ENCODE results near the gene HPD. TPM values are rescaled to one million over a fixed set of nuclear protein-coding genes. Genes with fewer than 3 reads are reported as not detected.

The HPD gene
- total RNA-seq, 1 donor from 2014 or later: 1.8 TPM

DNA sequence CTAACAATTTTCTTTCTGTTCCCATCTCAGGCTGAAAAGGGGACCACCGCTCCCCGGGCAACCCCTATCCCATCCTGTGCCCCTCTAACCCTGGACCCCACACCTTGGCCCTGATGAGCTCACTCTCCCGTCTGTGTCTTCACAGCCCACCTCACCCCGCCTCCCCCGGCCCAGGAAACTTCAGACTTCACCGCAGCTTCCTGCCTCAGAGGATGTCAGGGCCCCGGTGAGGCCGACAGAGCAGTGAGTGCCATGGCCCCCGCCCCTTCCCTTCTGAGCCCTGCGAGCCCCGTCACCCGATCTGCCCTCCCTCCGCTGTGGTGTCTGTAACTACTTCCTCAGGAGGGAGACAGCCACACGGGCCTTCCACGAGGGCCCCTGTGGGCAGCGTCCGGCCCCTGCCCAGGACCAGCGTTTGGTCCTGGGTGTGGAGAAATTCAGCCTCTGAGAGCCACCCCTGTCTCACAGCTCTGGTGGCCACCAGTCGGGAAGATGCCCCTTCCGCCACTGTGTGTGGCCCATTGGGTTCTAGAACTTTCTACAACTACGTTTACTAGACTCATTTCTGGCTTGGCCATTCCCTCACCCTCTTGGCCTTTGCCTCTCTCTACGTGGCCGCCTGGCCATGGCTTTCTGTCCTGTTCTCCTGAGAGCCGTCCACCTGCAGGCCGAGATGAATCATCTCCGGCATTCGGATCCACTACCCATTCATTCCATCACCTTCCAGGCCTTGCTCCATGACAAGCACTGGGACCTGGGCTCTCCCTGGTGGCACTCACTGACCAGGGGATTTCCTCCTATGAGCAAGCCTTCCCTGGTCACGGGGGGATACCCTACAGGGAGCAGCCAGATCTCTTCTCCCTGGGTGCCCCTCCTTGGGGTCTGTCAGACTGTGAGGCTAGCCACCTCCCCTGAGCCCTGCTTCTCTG lies 68.6 kb downstream of the HPD start:
- peaks cover 68% of the 10 kb centered on the region for H3K4me1 ChIP-seq
- no peaks in the 10 kb centered on the region for H3K9me3 ChIP-seq
- DNase-seq: peak; percentile 88
- ATAC-seq: peak; percentile 49
- peaks cover under 1% of the 10 kb centered on the region for H3K36me3 ChIP-seq
- peak overlapping the region; percentile 32 for H3K4me3 ChIP-seq
- intact Hi-C loops (cut with DNase I): no loop called here
- TF ChIP-seq, protein P1, sequence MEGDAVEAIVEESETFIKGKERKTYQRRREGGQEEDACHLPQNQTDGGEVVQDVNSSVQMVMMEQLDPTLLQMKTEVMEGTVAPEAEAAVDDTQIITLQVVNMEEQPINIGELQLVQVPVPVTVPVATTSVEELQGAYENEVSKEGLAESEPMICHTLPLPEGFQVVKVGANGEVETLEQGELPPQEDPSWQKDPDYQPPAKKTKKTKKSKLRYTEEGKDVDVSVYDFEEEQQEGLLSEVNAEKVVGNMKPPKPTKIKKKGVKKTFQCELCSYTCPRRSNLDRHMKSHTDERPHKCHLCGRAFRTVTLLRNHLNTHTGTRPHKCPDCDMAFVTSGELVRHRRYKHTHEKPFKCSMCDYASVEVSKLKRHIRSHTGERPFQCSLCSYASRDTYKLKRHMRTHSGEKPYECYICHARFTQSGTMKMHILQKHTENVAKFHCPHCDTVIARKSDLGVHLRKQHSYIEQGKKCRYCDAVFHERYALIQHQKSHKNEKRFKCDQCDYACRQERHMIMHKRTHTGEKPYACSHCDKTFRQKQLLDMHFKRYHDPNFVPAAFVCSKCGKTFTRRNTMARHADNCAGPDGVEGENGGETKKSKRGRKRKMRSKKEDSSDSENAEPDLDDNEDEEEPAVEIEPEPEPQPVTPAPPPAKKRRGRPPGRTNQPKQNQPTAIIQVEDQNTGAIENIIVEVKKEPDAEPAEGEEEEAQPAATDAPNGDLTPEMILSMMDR (IDR thresholded peaks at IDR 0.05): no peak
- no peaks in the 10 kb centered on the region for H3K27me3 ChIP-seq
- H3K27ac ChIP-seq: peak overlapping the region; percentile 85

Other genes starting within 250 kb of the HPD start
- gene ORAI1, start 232.3 kb downstream of the HPD start, total RNA-seq: 32.4 TPM
- 0.67 TPM for gene MORN3, start 189.2 kb downstream of the HPD start, total RNA-seq
- 17.1 TPM for gene TMEM120B, start 146.1 kb downstream of the HPD start, total RNA-seq
- gene RHOF, start 65.2 kb downstream of the HPD start, total RNA-seq: 41.0 TPM
- 18.4 TPM for gene SETD1B, start 54.9 kb downstream of the HPD start, total RNA-seq
- 43.4 TPM for gene PSMD9, start 29.9 kb upstream of the HPD start, total RNA-seq
- 2.5 TPM for gene CFAP251, start 59.7 kb upstream of the HPD start, total RNA-seq
- 11.4 TPM for gene BCL7A, start 163.0 kb upstream of the HPD start, total RNA-seq
- gene MLXIP, start 219.9 kb upstream of the HPD start, total RNA-seq: 57.4 TPM

Measured in upper lobe of right lung (tissue), 1 donor.